NCI-H446 (cell line): Measurements from ENCODE around the gene AP4B1.
A peak's percentile ranks its signal among the peaks of the same experiment; 100 is the strongest.

ENCODE experiments used
- DNase-seq, 2 experiments: peaks; one replicate each; lab custom pipeline; 2025; lab: John Stamatoyannopoulos, UW

Gene AP4B1

GRCh38 chr1:113930499-113931161 lies 26.0 kb upstream of the AP4B1 start:
- DNase-seq: no peak

- no peak for DNase-seq
Measured at GRCh38 chr1:113929750-113930498, 25.3 kb upstream of the AP4B1 start.

GRCh38 chr1:113928941-113929749 lies 24.5 kb upstream of the AP4B1 start, which contains the start of gene HIPK1:
TSS of gene HIPK1 (plus strand) at chr1:113929324.
- peak; percentile 81 to 94 for DNase-seq

- no peak for DNase-seq
Measured at GRCh38 chr1:113928187-113928930, 23.8 kb upstream of the AP4B1 start.

- no peak for DNase-seq
Measured at GRCh38 chr1:113924473-113924872, 19.9 kb upstream of the AP4B1 start.

GRCh38 chr1:113922957-113923356 lies 18.4 kb upstream of the AP4B1 start:
- DNase-seq: no peak

GRCh38 chr1:113918243-113918642 lies 13.6 kb upstream of the AP4B1 start:
- DNase-seq: no peak

- no peak for DNase-seq
Measured at GRCh38 chr1:113917400-113918082, 12.9 kb upstream of the AP4B1 start.

- no peak for DNase-seq
Measured at GRCh38 chr1:113916974-113917373, 12.4 kb upstream of the AP4B1 start.

GRCh38 chr1:113913887-113914664 lies 9.5 kb upstream of the AP4B1 start:
- DNase-seq: no peak

GRCh38 chr1:113913312-113913668 lies 8.7 kb upstream of the AP4B1 start:
- no peak for DNase-seq

- peak; percentile 89 to 96 for DNase-seq
Measured at GRCh38 chr1:113912594-113913311, 8.2 kb upstream of the AP4B1 start.

- DNase-seq: no peak
Measured at GRCh38 chr1:113905435-113905861, 849 bp upstream of the AP4B1 start.

- DNase-seq: no peak
Measured at GRCh38 chr1:113904293-113904673, 316 bp downstream of the AP4B1 start.

- DNase-seq: no peak
Measured at GRCh38 chr1:113903501-113904292, 902 bp downstream of the AP4B1 start.

GRCh38 chr1:113901191-113901590 lies 3.4 kb downstream of the AP4B1 start:
- no peak for DNase-seq

- no peak for DNase-seq
Measured at GRCh38 chr1:113899111-113899510, 5.5 kb downstream of the AP4B1 start.

GRCh38 chr1:113898241-113898814 lies 6.3 kb downstream of the AP4B1 start:
- DNase-seq: no peak

GRCh38 chr1:113895961-113896360 lies 8.6 kb downstream of the AP4B1 start:
- no peak for DNase-seq
